Measurements from ENCODE around the gene SDK2.

SDK2 gene

GRCh38 chr17:73652886-73653480 lies 8.7 kb upstream of the SDK2 start:
- DNase-seq = no peak

- DNase-seq = no peak
Observed at GRCh38 chr17:73650617-73651200, 6.5 kb upstream of the SDK2 start.

GRCh38 chr17:73650140-73650539 lies 5.9 kb upstream of the SDK2 start:
- DNase-seq = peak in 1 of 56 donors; percentile 8

- DNase-seq = no peak
Observed at GRCh38 chr17:73648974-73649373, 4.7 kb upstream of the SDK2 start.

- DNase-seq = no peak
Observed at GRCh38 chr17:73648543-73648820, 4.2 kb upstream of the SDK2 start.

GRCh38 chr17:73647772-73648542 lies 3.7 kb upstream of the SDK2 start:
- no peak for DNase-seq

GRCh38 chr17:73647301-73647695 lies 3.1 kb upstream of the SDK2 start:
- no peak for DNase-seq

GRCh38 chr17:73646409-73647300 lies 2.4 kb upstream of the SDK2 start:
- peak in 6 of 56 donors; percentile 14 to 42 (median 16) for DNase-seq

GRCh38 chr17:73645050-73645871 lies 1.0 kb upstream of the SDK2 start:
- peak in 42 of 56 donors; percentile 15 to 80 (median 48) for DNase-seq

GRCh38 chr17:73643852-73644144 lies 447 bp downstream of the SDK2 start:
- no peak for DNase-seq

GRCh38 chr17:73643001-73643851 lies 1.0 kb downstream of the SDK2 start:
- DNase-seq = peak in 14 of 56 donors; percentile 7 to 62 (median 22)

GRCh38 chr17:73642659-73643000 lies 1.6 kb downstream of the SDK2 start:
- no peak for DNase-seq

GRCh38 chr17:73641826-73642600 lies 2.2 kb downstream of the SDK2 start:
- DNase-seq = no peak

GRCh38 chr17:73640691-73641090 lies 3.6 kb downstream of the SDK2 start:
- no peak for DNase-seq

- DNase-seq = no peak
Observed at GRCh38 chr17:73639932-73640331, 4.3 kb downstream of the SDK2 start.

- no peak for DNase-seq
Observed at GRCh38 chr17:73639322-73639721, 4.9 kb downstream of the SDK2 start.

GRCh38 chr17:73638556-73638955 lies 5.7 kb downstream of the SDK2 start:
- no peak for DNase-seq

GRCh38 chr17:73637866-73638265 lies 6.4 kb downstream of the SDK2 start:
- no peak for DNase-seq

- no peak for DNase-seq
Observed at GRCh38 chr17:73635101-73635817, 9.0 kb downstream of the SDK2 start.
